Thyroid gland (tissue), 4 donors: ENCODE measurements around the gene RAB37.

Experiments used
- CTCF ChIP-seq, 6 experiments: fragments of 200-600 bp in 3 of 6; fragments of 450-650 bp in 3 of 6; sonication (generic) in 3 of 6; IDR thresholded peaks; one replicate each; pipeline ENCODE4 v1.5.1; 2016 to 2019; ENCODE audit warnings: antibody characterized with exemption in 6 of 6, mild to moderate bottlenecking in 2 of 6, inconsistent platforms in 1 of 6, moderate library complexity in 1 of 6
- POLR2A ChIP-seq, 2 donors: fragments of 450-650 bp; IDR thresholded peaks; one replicate each; pipeline ENCODE4 v1.6.1; 2017; ENCODE audit warnings: antibody characterized with exemption in 2 of 2, mild to moderate bottlenecking in 2 of 2, moderate library complexity in 1 of 2

DNA sequence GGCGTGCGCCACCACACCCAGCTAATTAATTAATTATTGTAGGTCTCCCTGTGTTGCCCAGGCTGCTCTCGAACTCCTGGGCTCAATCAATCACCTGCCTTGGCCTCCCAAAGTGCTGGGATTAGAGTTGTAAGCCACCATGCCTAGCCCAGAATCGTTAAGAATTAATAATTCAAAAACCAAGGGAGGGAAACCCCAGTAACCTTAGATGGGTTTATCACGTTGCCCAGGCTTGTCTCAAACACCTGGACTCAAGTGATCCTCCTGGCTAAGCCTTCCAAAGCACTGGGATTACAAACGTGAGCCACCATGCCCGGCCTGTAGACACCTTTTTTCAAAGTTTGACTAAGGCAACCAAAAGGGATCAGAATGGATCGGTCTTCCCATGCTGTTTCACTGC lies 45.9 kb upstream of the RAB37 start:
- TF ChIP-seq CTCF (IDR thresholded peaks at IDR 0.05) (no peak), POLR2A (IDR thresholded peaks at IDR 0.05) (no peak)
